Mucosa of rectum (tissue), 2 donors: ENCODE measurements around the gene PTMA.
"Not testable (repeated sequence)": the region's sequence is repeated elsewhere in the genome, so short reads cannot be mapped to it uniquely, and the experiment has no call there.

Experiments used
- H3K27ac ChIP-seq, 2 donors: one replicate each; pipeline ENCODE4 v1.7.0; 2013; ENCODE audit warnings: inconsistent platforms in 2 of 2, low read depth in 2 of 2, low read length in 2 of 2
- H3K27me3 ChIP-seq, 2 donors: one replicate each; pipeline ENCODE4 v1.7.0; 2013; ENCODE audit warnings: low read length in 2 of 2; ENCODE audit not compliant: control insufficient read depth in 2 of 2, insufficient read depth in 2 of 2
- H3K36me3 ChIP-seq, 2 donors: one replicate each; pipeline ENCODE4 v1.7.0; 2013; ENCODE audit warnings: low read length in 2 of 2; ENCODE audit not compliant: control insufficient read depth in 2 of 2, insufficient read depth in 2 of 2
- H3K4me1 ChIP-seq, 2 donors: one replicate each; pipeline ENCODE4 v1.7.0; 2013; ENCODE audit warnings: low read length in 2 of 2, mild to moderate bottlenecking in 1 of 2; ENCODE audit not compliant: control insufficient read depth in 2 of 2, insufficient read depth in 2 of 2
- H3K4me3 ChIP-seq, 2 donors: one replicate each; pipeline ENCODE4 v1.7.0; 2013; ENCODE audit warnings: low read length in 2 of 2
- H3K9ac ChIP-seq, 2 donors: one replicate each; pipeline ENCODE4 v1.7.0; 2013; ENCODE audit warnings: low read length in 2 of 2, low read depth in 1 of 2, mild to moderate bottlenecking in 1 of 2
- H3K9me3 ChIP-seq, 2 donors: one replicate each; pipeline ENCODE4 v1.7.0; 2013; ENCODE audit warnings: low read length in 2 of 2; ENCODE audit not compliant: control insufficient read depth in 2 of 2
- donor health status: healthy.
- donor health status: Normal muscosa, but diverticular disease.

PTMA gene

GRCh38 chr2:231726276-231726675, 18.0 kb downstream of the PTMA start:
- Histone ChIP-seq H3K4me3 (no peak overlapping the region), H3K27me3 (no peaks in the 10 kb centered on the region), H3K27ac (no peak overlapping the region), H3K36me3 (no peaks in the 10 kb centered on the region), H3K9me3 (no peaks in the 10 kb centered on the region), H3K4me1 (no peaks in the 10 kb centered on the region), H3K9ac (no peak overlapping the region)

- H3K4me3 ChIP-seq: no peak overlapping the region
- no peaks in the 10 kb centered on the region for H3K4me1 ChIP-seq
- no peaks in the 10 kb centered on the region for H3K9me3 ChIP-seq
- no peak overlapping the region for H3K9ac ChIP-seq
- no peaks in the 10 kb centered on the region for H3K27me3 ChIP-seq
- H3K36me3 ChIP-seq: peaks cover 0 to 3% of the 10 kb centered on the region in 2 donors
- H3K27ac ChIP-seq: no peak overlapping the region
Observed at GRCh38 chr2:231727621-231728020, 19.3 kb downstream of the PTMA start.

- Histone ChIP-seq H3K4me3 (no peak overlapping the region), H3K9ac (no peak overlapping the region), H3K9me3 (no peaks in the 10 kb centered on the region), H3K36me3 (peaks cover 4 to 14% of the 10 kb centered on the region in 2 donors), H3K27me3 (no peaks in the 10 kb centered on the region), H3K27ac (no peak overlapping the region), H3K4me1 (no peaks in the 10 kb centered on the region)
Observed at GRCh38 chr2:231732604-231733003, 24.3 kb downstream of the PTMA start.

- Histone ChIP-seq H3K36me3 (peaks cover 8 to 12% of the 10 kb centered on the region in 2 donors), H3K9ac (no peak overlapping the region), H3K4me1 (no peaks in the 10 kb centered on the region), H3K27ac (no peak overlapping the region), H3K27me3 (no peaks in the 10 kb centered on the region), H3K9me3 (no peaks in the 10 kb centered on the region), H3K4me3 (no peak overlapping the region)
Observed at GRCh38 chr2:231737761-231738160, 29.4 kb downstream of the PTMA start.

- H3K9ac ChIP-seq: no peak overlapping the region
- H3K27me3 ChIP-seq: no peaks in the 10 kb centered on the region
- H3K27ac ChIP-seq: no peak overlapping the region
- no peaks in the 10 kb centered on the region for H3K4me1 ChIP-seq
- H3K4me3 ChIP-seq: no peak overlapping the region
- no peaks in the 10 kb centered on the region for H3K9me3 ChIP-seq
- H3K36me3 ChIP-seq: no peaks in the 10 kb centered on the region
Observed at GRCh38 chr2:231743376-231744116, 35.2 kb downstream of the PTMA start.

- no peak overlapping the region for H3K9ac ChIP-seq
- no peaks in the 10 kb centered on the region for H3K27me3 ChIP-seq
- no peaks in the 10 kb centered on the region for H3K36me3 ChIP-seq
- no peaks in the 10 kb centered on the region for H3K4me1 ChIP-seq
- no peak overlapping the region for H3K27ac ChIP-seq
- no peak overlapping the region for H3K4me3 ChIP-seq
- no peaks in the 10 kb centered on the region for H3K9me3 ChIP-seq
Observed at GRCh38 chr2:231745303-231746038, 37.1 kb downstream of the PTMA start.

GRCh38 chr2:231748153-231748896, 40.0 kb downstream of the PTMA start:
- not testable (repeated sequence) for H3K27ac ChIP-seq, H3K9ac ChIP-seq, H3K4me1 ChIP-seq

GRCh38 chr2:231749016-231749415, 40.7 kb downstream of the PTMA start:
- not testable (repeated sequence) for H3K9ac ChIP-seq, H3K27me3 ChIP-seq, H3K9me3 ChIP-seq, H3K36me3 ChIP-seq, H3K4me3 ChIP-seq, H3K4me1 ChIP-seq, H3K27ac ChIP-seq

More at GRCh38 chr2:231748153-231748896, 40.0 kb downstream of the PTMA start:
- not testable (repeated sequence) for H3K4me3 ChIP-seq, H3K27me3 ChIP-seq, H3K9me3 ChIP-seq, H3K36me3 ChIP-seq

GRCh38 chr2:231751042-231751815, 42.9 kb downstream of the PTMA start:
- no peak overlapping the region for H3K27ac ChIP-seq
- H3K9ac ChIP-seq: no peak overlapping the region

More at GRCh38 chr2:231751042-231751815, 42.9 kb downstream of the PTMA start:
- Histone ChIP-seq H3K4me3 (no peak overlapping the region), H3K27me3 (no peaks in the 10 kb centered on the region), H3K9me3 (no peaks in the 10 kb centered on the region), H3K36me3 (no peaks in the 10 kb centered on the region), H3K4me1 (no peaks in the 10 kb centered on the region)
